WI38 (cell line): ENCODE results near the gene ABLIM1.

Experiments
- H3K4me3 ChIP-seq: 2 replicates; pipeline ENCODE4 v1.5.1; 2011; ENCODE audit warnings: low read depth, mild to moderate bottlenecking, control low read depth, low read length
- CTCF ChIP-seq: IDR thresholded peaks from 2 replicates; pipeline ENCODE4 v1.5.1; 2012; ENCODE audit warnings: low read depth, mild to moderate bottlenecking, control low read depth, low read length

ABLIM1 gene

DNA sequence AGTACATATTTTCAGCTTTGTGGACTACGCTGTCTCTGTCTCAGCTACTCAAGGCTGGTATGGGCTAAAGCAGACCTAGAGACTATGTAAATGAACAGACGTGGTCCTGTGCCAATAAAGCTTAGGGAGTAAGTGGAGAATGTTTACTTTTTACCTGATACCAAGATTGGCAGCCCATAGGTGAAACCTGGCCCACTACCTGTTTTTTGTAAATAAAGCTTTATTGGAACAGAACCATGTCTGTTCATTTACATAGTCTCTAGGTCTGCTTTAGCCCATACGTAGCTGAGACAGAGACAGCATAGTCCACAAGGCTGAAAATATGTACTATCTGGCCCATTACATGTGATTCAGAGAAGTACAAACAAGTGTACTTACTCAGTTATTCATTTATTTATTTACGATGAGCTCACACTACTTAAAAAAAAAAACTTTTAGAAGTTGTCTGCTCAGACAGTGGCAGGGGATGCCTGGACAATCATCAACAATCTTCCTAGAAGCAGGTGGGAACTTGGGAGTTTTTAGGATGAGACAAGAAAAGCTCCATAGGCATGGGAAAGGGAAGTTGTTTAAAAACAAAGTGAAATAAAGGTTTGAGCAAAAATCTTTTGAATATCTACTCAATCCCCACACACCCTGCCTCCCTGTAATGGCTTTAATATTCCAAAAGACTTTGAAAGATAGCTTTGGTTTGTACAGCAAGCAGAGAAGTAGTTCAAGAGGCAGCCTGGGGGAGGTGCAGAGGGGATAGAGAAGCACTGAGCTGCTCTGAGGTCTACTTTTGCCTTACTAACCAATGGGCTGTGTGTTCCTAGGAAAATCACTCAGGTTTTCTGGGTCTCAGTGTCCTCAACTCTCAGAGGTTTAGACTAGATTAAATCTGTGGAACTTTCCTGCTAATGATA is 139.4 kb downstream of the ABLIM1 start:
- H3K4me3 ChIP-seq = no peak overlapping the region
- TF ChIP-seq CTCF = no peak

GRCh38 chr10:114517368-114518250 is 140.5 kb downstream of the ABLIM1 start:
- no peak for TF ChIP-seq CTCF
- H3K4me3 ChIP-seq = no peak overlapping the region

- H3K4me3 ChIP-seq = no peak overlapping the region
- no peak for TF ChIP-seq CTCF
These were observed 141.7 kb downstream of the ABLIM1 start for GRCh38 chr10:114516356-114516755.

GRCh38 chr10:114515298-114515914 is 142.7 kb downstream of the ABLIM1 start:
- TF ChIP-seq CTCF = no peak
- no peak overlapping the region for H3K4me3 ChIP-seq

DNA sequence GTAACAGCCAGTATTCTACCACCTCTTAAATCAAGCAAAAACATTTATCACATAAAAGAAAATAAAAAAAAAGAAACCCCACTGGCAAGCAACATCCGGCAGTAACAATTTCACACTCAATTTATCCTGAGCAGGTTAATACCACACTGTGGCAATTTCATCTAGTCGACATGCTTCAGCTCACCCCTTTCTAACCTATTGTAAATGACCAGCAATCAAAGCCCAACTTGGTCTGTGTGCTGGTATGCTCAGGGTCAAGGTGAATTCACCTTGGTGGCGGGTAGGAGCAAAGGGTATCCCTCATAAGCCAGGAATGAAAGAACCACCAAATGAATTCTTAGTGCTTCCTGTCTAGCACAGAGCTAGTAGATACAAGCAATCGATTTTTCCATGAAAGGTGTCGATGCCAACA is 144.7 kb downstream of the ABLIM1 start:
- no peak overlapping the region for H3K4me3 ChIP-seq
- TF ChIP-seq CTCF = no peak

DNA sequence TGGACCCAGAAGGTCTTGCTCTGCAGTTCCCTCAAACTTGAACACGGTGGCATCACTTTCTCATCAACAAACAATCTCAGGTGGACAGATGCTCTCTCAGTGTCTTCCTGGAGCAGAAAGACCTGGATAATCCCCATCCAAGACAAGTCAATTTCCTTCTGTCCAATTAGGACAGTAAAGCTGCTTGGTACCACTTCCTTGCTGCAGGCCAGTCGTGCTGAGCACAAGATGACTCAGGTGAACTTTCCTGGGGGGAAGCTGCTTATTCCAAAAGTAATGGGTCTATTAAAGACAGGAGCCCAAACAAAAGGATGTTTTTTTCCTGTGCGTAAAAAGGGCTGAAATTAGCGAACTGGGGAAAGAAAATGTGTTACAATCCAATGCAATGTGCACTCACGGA is 146.2 kb downstream of the ABLIM1 start:
- no peak overlapping the region for H3K4me3 ChIP-seq
- no peak for TF ChIP-seq CTCF
